Measurements from ENCODE around the gene TST.
"Not testable (repeated sequence)": the region's sequence is repeated elsewhere in the genome, so short reads cannot be mapped to it uniquely, and the experiment has no call there.

TST gene

GRCh38 chr22:37012262-37012904 is 6.9 kb downstream of the TST start:
- no peak for DNase-seq

- DNase-seq, result no peak
These were observed 7.8 kb downstream of the TST start for GRCh38 chr22:37011472-37011871.

GRCh38 chr22:37010976-37011375 is 8.3 kb downstream of the TST start:
- DNase-seq, result no peak

GRCh38 chr22:37010174-37010573 is 9.1 kb downstream of the TST start:
- DNase-seq, result no peak

- DNase-seq, result no peak
These were observed 9.8 kb downstream of the TST start for GRCh38 chr22:37009490-37009889.

GRCh38 chr22:37008365-37008764 is 10.9 kb downstream of the TST start:
- no peak for DNase-seq

GRCh38 chr22:37007651-37008050 is 11.6 kb downstream of the TST start:
- DNase-seq, result no peak

GRCh38 chr22:37002633-37003032 is 16.6 kb downstream of the TST start:
- no peak for DNase-seq

GRCh38 chr22:37001826-37002225 is 17.4 kb downstream of the TST start:
- DNase-seq, result no peak

- no peak for DNase-seq
These were observed 18.3 kb downstream of the TST start for GRCh38 chr22:37000676-37001534.

- no peak for DNase-seq
These were observed 19.8 kb downstream of the TST start for GRCh38 chr22:36999463-36999862.

GRCh38 chr22:36998620-36999351 is 20.5 kb downstream of the TST start:
- no peak for DNase-seq

GRCh38 chr22:36997746-36998145 is 21.5 kb downstream of the TST start:
- no peak for DNase-seq

- no peak for DNase-seq
These were observed 28.0 kb downstream of the TST start for GRCh38 chr22:36991206-36991605.

- DNase-seq, result no peak
These were observed 28.8 kb downstream of the TST start for GRCh38 chr22:36990457-36990856.

GRCh38 chr22:36989012-36989411 is 30.2 kb downstream of the TST start:
- not testable (repeated sequence) for DNase-seq

GRCh38 chr22:36988075-36988832 is 31.0 kb downstream of the TST start:
- no peak for DNase-seq

GRCh38 chr22:36986242-36986821 is 32.9 kb downstream of the TST start:
- no peak for DNase-seq

- no peak for DNase-seq
These were observed 33.9 kb downstream of the TST start for GRCh38 chr22:36985211-36985889.

- DNase-seq, result no peak
These were observed 37.1 kb downstream of the TST start for GRCh38 chr22:36982136-36982535.

- DNase-seq, result no peak
These were observed 37.9 kb downstream of the TST start for GRCh38 chr22:36981247-36981775.

Measured in NCI-H510A treated with DMSO at 0.1 percent for 48 hours (cell line).